HCT116 (cell line): ENCODE data around the gene CHRNB1. TPM values are rescaled to one million over a fixed set of nuclear protein-coding genes. Genes with fewer than 3 reads are reported as not detected.

Experiments
- ATAC-seq: fragments of 200-7000 bp; cut with Tn5 transposase; 2 replicates; pipeline ENCODE4 v1.9.1; 2020; ENCODE audit warnings: mild to moderate bottlenecking, moderate library complexity
- BruUV-seq: library from RNA; stranded (reverse); fragments of 400-500 nt; replicated peaks from 2 replicates; lab custom pipeline; 2021; lab: Mats Ljungman, UMichigan
- CTCF ChIA-PET: fragments of 300-600 bp; sonication (Branson Sonifier 250); formaldehyde crosslinking; loops from one replicate; lab custom pipeline; 2021; ENCODE audit warnings: antibody characterized with exemption; lab: Charles Lee
- POLR2A ChIA-PET: fragments of 300-600, 350-600 bp; sonication (Branson Sonifier 250); formaldehyde crosslinking; loops from one replicate; lab custom pipeline; 2021; ENCODE audit warnings: antibody characterized with exemption; lab: Charles Lee
- RAD21 ChIA-PET, 2 experiments: fragments of 300-600 bp; sonication (Branson Sonifier 250); formaldehyde crosslinking; loops; one replicate each; lab custom pipeline; 2023; ENCODE audit warnings: low total read pairs in 2 of 2; ENCODE audit not compliant: uncharacterized antibody in 2 of 2, unreplicated experiment in 2 of 2, low non-redundant PET in 1 of 2; lab: Charles Lee
- DNase-seq: peaks from one replicate; pipeline ENCODE4 v3.0.0-alpha.2; 2010; ENCODE audit warnings: low read depth, low spot score
- H2AFZ ChIP-seq: fragments of 200-600 bp; shearing (Covaris generic), sonication (generic); 2 replicates; pipeline ENCODE4 v1.6.1; 2017; ENCODE audit warnings: low read depth, mixed run types, mixed read lengths, antibody characterized with exemption, low read length; ENCODE audit not compliant: poor library complexity, severe bottlenecking
- H3K27ac ChIP-seq: 2 replicates; pipeline ENCODE4 v1.5.1; 2012; ENCODE audit warnings: low read depth, low read length
- H3K27me3 ChIP-seq: fragments of 200-600 bp; sonication (generic); 2 replicates; pipeline ENCODE4 v1.6.1; 2016; ENCODE audit warnings: mixed run types, low read length, mixed read lengths; ENCODE audit not compliant: insufficient read depth
- H3K36me3 ChIP-seq, 2 experiments: fragments of 200-500 bp in 1 of 2; fragments of 200-600 bp in 1 of 2; sonication (Bioruptor generic) in 1 of 2; sonication (generic) in 1 of 2; 2 replicates each; pipeline versions ENCODE4 v1.5.1 to v1.6.1; 2014 to 2016; ENCODE audit warnings: low read length in 2 of 2, inconsistent platforms in 1 of 2, mixed read lengths in 1 of 2, mixed run types in 1 of 2; ENCODE audit not compliant: insufficient read depth in 2 of 2, control insufficient read depth in 1 of 2
- H3K4me1 ChIP-seq, 2 experiments: fragments of 200-600 bp in 1 of 2; sonication (generic) in 1 of 2; 2 replicates each; pipeline versions ENCODE4 v1.5.1 to v1.6.1; 2012 to 2017; ENCODE audit warnings: low read length in 2 of 2, inconsistent platforms in 1 of 2, mild to moderate bottlenecking in 1 of 2, mixed read lengths in 1 of 2, mixed run types in 1 of 2, moderate library complexity in 1 of 2; ENCODE audit not compliant: insufficient read depth in 2 of 2, control insufficient read depth in 1 of 2
- H3K4me2 ChIP-seq: fragments of 200-600 bp; sonication (generic); 2 replicates; pipeline ENCODE4 v1.6.1; 2017; ENCODE audit warnings: mixed run types, low read length, mixed read lengths
- H3K4me3 ChIP-seq, 2 experiments: fragments of 200-600 bp in 1 of 2; sonication (generic) in 1 of 2; replicated peaks in 1 of 2; 2 replicates each; pipeline ENCODE4 v1.5.1; 2011 to 2016; ENCODE audit warnings: low read length in 2 of 2, control low read depth in 1 of 2, low read depth in 1 of 2, mild to moderate bottlenecking in 1 of 2, mixed read lengths in 1 of 2, mixed run types in 1 of 2
- H3K79me2 ChIP-seq: fragments of 200-600 bp; sonication (generic); 2 replicates; pipeline ENCODE4 v1.6.1; 2017; ENCODE audit warnings: mild to moderate bottlenecking, mixed run types, low read length, moderate library complexity, mixed read lengths; ENCODE audit not compliant: insufficient read depth
- H3K9ac ChIP-seq: fragments of 200-600 bp; sonication (generic); 2 replicates; pipeline ENCODE4 v1.6.1; 2016; ENCODE audit warnings: low read length, mixed read lengths
- H3K9me2 ChIP-seq: fragments of 200-600 bp; sonication (generic), shearing (Covaris generic); 2 replicates; pipeline ENCODE4 v1.6.1; 2017; ENCODE audit warnings: mixed run types, mild to moderate bottlenecking, moderate library complexity; ENCODE audit not compliant: insufficient read depth
- H3K9me3 ChIP-seq, 2 experiments: fragments of 200-500 bp in 1 of 2; fragments of 200-600 bp in 1 of 2; sonication (Bioruptor generic) in 1 of 2; sonication (generic) in 1 of 2; 2 replicates each; pipeline ENCODE4 v1.6.1; 2014 to 2017; ENCODE audit warnings: low read length in 2 of 2, mixed read lengths in 2 of 2, inconsistent platforms in 1 of 2, low read depth in 1 of 2, mild to moderate bottlenecking in 1 of 2, mixed run types in 1 of 2, moderate library complexity in 1 of 2; ENCODE audit not compliant: control insufficient read depth in 1 of 2, insufficient read depth in 1 of 2
- H4K20me1 ChIP-seq: fragments of 200-600 bp; sonication (generic), shearing (Covaris generic); 2 replicates; pipeline ENCODE4 v1.6.1; 2017; ENCODE audit warnings: mixed run types, mild to moderate bottlenecking, moderate library complexity; ENCODE audit not compliant: insufficient read depth
- JUND ChIP-seq: IDR thresholded peaks from 2 replicates; pipeline ENCODE4 v1.6.1; 2012
- MAX ChIP-seq: IDR thresholded peaks from 2 replicates; pipeline ENCODE4 v1.6.1; 2012
- POLR2A ChIP-seq: IDR thresholded peaks from 2 replicates; pipeline ENCODE4 v1.7.0; 2011; ENCODE audit warnings: borderline replicate concordance; ENCODE audit not compliant: insufficient read depth, insufficient read length; ENCODE audit errors: extremely low read depth
- POLR2AphosphoS5 ChIP-seq: IDR thresholded peaks from 2 replicates; pipeline ENCODE4 v1.6.1; 2011; ENCODE audit warnings: mild to moderate bottlenecking, low read depth, low read length, moderate library complexity
- REST ChIP-seq: IDR thresholded peaks from 2 replicates; pipeline ENCODE4 v1.6.1; 2012; ENCODE audit warnings: low read depth
- SIN3A ChIP-seq: IDR thresholded peaks from 2 replicates; pipeline ENCODE4 v1.6.1; 2012; ENCODE audit warnings: low read depth
- TCF7L2 ChIP-seq: IDR thresholded peaks from 2 replicates; pipeline ENCODE4 v1.7.0; 2011; ENCODE audit warnings: borderline replicate concordance, inconsistent platforms; ENCODE audit not compliant: insufficient read depth, insufficient read length; ENCODE audit errors: extremely low read depth
- ZFX ChIP-seq: fragments of 450-650 bp; IDR thresholded peaks from 2 replicates; pipeline ENCODE4 v1.6.1; 2017
- ZNF274 ChIP-seq: fragments of 200-500 bp; sonication (Bioruptor generic); IDR thresholded peaks from 2 replicates; pipeline ENCODE4 v1.6.1; 2014; ENCODE audit warnings: mild to moderate bottlenecking, low read depth, low read length, inconsistent platforms
- intact Hi-C: fragments of 100-400 bp; cut with micrococcal nuclease; formaldehyde crosslinking; loops from 2 replicates; pipeline ENCODE4 v1.10.0; 2022
- total RNA-seq: library from RNA; stranded (reverse); gene quantifications from one replicate; pipeline ENCODE4 v1.2.1, GENCODE V29; 2021; ENCODE audit not compliant: unreplicated experiment
- TF ChIP-seq, protein P1 (sequence below), 3 experiments: fragments of 200-600 bp in 1 of 3; sonication (generic) in 1 of 3; IDR thresholded peaks in 2 of 3; conservative IDR thresholded peaks in 1 of 3; 2 replicates each; pipeline ENCODE4 v1.5.1; 2012 to 2017; ENCODE audit warnings: low read depth in 2 of 3, low read length in 2 of 3, antibody characterized with exemption in 1 of 3, borderline replicate concordance in 1 of 3, control low read depth in 1 of 3, mild to moderate bottlenecking in 1 of 3, mixed read lengths in 1 of 3, mixed run types in 1 of 3, moderate library complexity in 1 of 3; ENCODE audit not compliant: insufficient read depth in 1 of 3

Gene CHRNB1
- total RNA-seq, 1 experiment from 2014 or later: 10.4 TPM

DNA sequence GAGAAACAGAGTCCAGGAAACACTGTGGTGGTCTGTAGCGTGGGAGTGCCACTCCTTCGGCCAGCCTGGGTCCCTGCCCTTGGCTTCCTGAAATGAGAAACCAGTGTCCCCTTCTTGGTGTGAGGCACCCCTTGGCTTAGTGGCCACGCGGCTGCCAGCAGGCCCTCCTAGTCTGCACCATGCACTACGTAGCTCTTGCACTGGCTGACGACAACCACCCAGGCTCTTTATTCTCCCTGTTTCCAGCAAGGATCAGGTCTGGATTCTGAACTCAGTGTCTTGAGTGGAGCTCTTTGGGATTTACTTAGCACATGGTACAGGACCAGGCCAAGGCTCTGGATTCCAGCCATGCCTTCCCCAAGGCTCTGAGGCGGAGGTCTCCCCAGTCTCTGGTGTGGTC, 17.3 kb upstream of the CHRNB1 start (continued):
- TF ChIP-seq TCF7L2 (no peak), SIN3A (no peak), POLR2A (no peak)
- TF ChIP-seq, protein P1, sequence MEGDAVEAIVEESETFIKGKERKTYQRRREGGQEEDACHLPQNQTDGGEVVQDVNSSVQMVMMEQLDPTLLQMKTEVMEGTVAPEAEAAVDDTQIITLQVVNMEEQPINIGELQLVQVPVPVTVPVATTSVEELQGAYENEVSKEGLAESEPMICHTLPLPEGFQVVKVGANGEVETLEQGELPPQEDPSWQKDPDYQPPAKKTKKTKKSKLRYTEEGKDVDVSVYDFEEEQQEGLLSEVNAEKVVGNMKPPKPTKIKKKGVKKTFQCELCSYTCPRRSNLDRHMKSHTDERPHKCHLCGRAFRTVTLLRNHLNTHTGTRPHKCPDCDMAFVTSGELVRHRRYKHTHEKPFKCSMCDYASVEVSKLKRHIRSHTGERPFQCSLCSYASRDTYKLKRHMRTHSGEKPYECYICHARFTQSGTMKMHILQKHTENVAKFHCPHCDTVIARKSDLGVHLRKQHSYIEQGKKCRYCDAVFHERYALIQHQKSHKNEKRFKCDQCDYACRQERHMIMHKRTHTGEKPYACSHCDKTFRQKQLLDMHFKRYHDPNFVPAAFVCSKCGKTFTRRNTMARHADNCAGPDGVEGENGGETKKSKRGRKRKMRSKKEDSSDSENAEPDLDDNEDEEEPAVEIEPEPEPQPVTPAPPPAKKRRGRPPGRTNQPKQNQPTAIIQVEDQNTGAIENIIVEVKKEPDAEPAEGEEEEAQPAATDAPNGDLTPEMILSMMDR (IDR thresholded peaks at IDR 0.05 in 2 of 3, conservative IDR thresholded peaks at IDR 0.05 in 1 of 3; ENCODE audit: borderline replicate concordance in 1 of 3, insufficient read depth in 1 of 3, low read depth in 2 of 3, low read length in 2 of 3): no peak

DNA sequence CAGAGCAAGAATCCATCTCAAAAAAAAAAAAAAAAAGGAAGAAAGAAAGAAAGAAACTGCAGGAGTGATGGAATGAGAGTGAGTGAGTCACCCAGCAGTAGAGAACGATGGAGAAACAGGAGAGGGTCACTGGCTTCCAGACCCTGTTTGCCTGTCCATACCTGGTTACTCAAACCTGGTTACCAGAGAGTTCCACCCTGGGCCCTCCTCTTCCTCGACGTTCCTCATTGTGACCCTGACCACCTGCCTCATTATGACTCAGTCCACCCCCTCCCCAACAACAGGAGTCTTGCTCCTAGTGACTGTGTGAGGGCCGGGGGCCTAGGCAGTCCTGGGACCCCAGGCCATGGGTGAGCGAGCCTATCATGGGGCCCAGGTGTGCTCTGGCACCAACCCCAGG, 16.3 kb upstream of the CHRNB1 start, which contains the start of gene SPEM3:
SPEM3 (plus strand) TSS at position 301 of the 400 bp plus-strand sequence; CDS start at position 347, 46 bp downstream.
- H3K79me2 ChIP-seq: no peaks in the 10 kb centered on the region
- no peaks in the 10 kb centered on the region for H3K27me3 ChIP-seq
- no peaks in the 10 kb centered on the region for H3K36me3 ChIP-seq
- RAD21 ChIA-PET: no interaction called here
- TF ChIP-seq ZFX (no peak), REST (no peak), ZNF274 (no peak), MAX (no peak), JUND (no peak), POLR2AphosphoS5 (no peak)
- TF ChIP-seq, protein P1 (IDR thresholded peaks at IDR 0.05 in 2 of 3, conservative IDR thresholded peaks at IDR 0.05 in 1 of 3; ENCODE audit: borderline replicate concordance in 1 of 3, insufficient read depth in 1 of 3, low read depth in 2 of 3, low read length in 2 of 3): no peak
- BruUV-seq: no TSS peak
- no peaks in the 10 kb centered on the region for H3K4me1 ChIP-seq
- POLR2A ChIA-PET: no interaction called here
- H4K20me1 ChIP-seq: no peaks in the 10 kb centered on the region
- DNase-seq: no peak
- no peak within 1 kb of the TSS for H2AFZ ChIP-seq
- no peak within 1 kb of the TSS for H3K4me2 ChIP-seq
- no peak for ATAC-seq
- no peak within 1 kb of the TSS for H3K27ac ChIP-seq
- H3K4me3 ChIP-seq: no peak within 1 kb of the TSS
- H3K9me2 ChIP-seq: no peaks in the 10 kb centered on the region
- CTCF ChIA-PET: no interaction called here
- H3K9me3 ChIP-seq: no peaks in the 10 kb centered on the region; a peak in 1 of 4 replicates
- no peak within 1 kb of the TSS for H3K9ac ChIP-seq
- intact Hi-C loops: no loop called here
